Urothelium cell line (cell line): ENCODE results near the gene RABIF.
"Not testable (repeated sequence)": the region's sequence is repeated elsewhere in the genome, so short reads cannot be mapped to it uniquely, and the experiment has no call there.

Source experiments
- DNase-seq: peaks from one replicate; pipeline ENCODE4 v3.0.0; 2011; ENCODE audit warnings: low spot score, mixed read lengths
- FAIRE-seq: peaks from 2 replicates; lab custom pipeline; 2011; peaks lifted over from hg19 to GRCh38; lab: Jason Lieb, UNC

Gene RABIF

DNA sequence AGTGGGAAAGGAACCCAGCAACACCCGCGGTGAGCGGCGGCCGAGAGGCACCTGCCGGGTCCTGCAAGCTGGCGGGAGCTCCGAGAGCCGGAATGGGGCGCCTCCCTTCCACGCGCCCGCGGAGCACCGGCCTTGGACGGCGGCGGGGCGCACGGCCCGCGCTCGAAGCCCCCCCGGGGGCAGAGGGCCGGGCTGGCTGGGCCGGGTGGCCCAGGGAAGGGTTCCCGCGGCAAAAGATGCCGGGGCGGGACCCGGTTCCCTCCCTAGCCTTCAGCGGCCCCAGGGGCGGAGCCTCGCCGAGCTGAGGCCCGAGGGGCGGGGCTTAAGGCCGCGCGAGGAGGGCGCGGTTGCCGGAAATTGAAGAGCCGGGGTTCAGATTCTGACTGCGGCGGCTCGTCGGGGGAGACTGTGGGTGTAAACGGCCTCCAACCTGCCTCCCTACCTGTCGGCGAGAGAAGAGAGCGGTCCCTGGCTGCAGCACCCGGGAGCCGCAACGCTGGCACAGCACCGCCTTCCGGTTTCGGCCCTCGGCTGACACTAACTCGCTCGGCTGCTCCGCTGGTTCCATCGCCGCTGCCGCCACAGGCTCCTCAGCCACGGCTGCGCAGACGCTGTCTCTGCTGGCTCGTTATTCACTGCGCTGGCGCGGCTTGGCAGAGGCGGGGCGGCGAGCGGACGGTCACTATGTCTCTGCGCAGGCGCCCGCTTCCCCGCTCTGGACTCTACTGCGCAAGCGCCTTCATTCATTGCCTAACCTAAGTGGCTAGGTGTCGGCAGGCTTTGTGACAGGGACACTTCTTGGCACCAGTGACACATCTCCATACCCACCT is at the start of gene RABIF:
TSS of gene RABIF (minus strand) at position 619 of the 830 bp plus-strand sequence. CDS start at position 568, 51 bp downstream.
- DNase-seq (peak; percentile 98), FAIRE-seq (peak; percentile 90)

DNA sequence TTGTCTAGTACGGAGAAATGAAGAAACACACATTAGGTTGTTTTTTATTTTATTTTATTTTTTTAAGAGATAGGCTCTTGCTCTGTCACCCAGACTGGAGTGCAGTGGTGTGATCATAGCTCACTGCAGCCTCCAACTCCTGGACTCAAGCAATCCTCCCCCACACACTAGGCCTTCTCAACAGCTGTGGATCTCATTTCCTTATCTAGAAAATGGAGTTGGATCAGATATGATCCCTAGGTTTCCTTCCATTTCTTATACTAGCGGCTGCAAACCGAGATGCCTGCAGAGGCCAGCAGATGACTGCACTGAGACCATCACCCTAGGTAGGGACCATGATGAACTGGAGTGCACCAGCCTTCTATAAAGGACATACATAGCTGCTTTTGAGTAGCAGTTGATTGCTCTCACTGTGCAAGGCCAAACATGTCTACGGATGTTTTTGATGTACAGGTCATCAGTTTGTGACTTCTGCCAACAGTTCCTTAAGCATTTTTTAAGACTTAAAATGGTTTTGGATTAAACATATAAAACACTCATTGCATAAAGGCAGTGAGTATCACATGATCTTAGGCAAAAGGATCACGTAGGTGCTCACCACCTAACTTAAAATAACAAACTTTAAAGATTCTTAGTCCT is 49.5 kb upstream of the RABIF start:
- no peak for DNase-seq
- no peak for FAIRE-seq

DNA sequence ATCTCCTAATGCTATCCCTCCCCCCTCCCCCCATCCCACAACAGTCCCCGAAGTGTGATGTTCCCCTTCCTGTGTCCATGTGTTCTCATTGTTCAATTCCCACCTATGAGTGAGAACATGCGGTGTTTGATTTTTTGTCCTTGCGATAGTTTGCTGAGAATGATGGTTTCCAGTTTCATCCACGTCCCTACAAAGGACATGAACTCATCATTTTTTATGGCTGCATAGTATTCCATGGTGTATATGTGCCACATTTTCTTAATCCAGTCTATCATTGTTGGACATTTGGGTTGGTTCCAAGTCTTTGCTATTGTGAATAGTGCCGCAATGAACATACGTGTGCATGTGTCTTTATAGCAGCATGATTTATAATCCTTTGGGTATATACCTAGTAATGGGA is 47.5 kb upstream of the RABIF start:
- not testable (repeated sequence) for FAIRE-seq, DNase-seq

DNA sequence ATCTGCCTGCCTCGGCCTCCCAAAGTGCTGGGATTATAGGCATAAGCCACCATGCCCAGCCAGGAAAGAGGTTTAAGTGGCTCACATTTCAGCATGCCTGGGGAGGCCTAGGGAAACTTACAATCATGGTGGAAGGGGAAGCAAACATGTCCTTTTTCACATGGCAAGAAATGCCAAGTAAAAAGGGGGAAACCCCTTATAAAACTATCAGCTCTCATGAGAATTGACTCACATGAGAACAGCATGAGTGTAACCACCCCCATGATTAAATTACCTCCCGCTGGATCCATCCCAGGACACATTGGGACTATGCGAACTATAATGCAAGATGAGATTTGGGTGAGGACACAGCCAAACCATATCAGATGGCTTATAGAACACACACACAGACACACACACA is 46.9 kb upstream of the RABIF start:
- DNase-seq: no peak
- FAIRE-seq: no peak

DNA sequence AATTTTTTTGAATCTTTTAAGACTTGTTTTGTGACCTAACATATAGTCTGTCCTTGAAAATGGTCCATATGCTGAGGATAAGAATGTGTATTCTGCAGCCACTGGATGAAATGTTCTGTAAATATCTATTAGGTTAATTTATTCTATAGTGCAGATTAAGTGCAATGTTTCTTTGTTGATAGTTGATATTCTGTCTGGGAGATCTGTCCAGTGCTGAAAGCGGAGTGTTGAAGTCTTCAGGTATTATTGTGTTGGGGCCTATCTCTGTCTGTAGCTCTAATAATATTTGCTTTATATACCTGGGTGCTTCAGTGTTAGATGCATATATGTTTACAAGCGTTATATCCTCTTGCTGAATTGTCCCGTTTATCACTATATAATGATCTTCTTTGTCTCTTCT is 45.8 kb upstream of the RABIF start:
- FAIRE-seq (no peak), DNase-seq (no peak)

DNA sequence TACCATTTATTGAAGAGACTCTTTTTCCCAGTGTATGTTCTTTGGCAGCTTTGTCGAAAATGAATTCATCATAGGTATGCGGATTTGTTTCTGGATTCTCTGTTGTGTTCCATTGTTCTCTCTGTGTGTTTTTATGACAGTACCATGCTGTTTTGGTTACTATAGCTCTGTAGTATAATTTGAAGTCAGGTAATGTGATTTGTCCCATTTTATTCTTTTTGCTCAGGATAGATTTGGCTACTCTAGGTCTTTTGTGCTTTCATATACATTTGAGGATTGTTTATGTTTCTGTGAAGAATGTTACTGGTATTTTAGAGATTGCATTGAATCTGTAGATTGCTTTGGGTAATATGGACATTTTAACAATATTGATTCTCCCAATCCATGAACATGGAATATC is 43.5 kb upstream of the RABIF start:
- FAIRE-seq: no peak
- DNase-seq: no peak

DNA sequence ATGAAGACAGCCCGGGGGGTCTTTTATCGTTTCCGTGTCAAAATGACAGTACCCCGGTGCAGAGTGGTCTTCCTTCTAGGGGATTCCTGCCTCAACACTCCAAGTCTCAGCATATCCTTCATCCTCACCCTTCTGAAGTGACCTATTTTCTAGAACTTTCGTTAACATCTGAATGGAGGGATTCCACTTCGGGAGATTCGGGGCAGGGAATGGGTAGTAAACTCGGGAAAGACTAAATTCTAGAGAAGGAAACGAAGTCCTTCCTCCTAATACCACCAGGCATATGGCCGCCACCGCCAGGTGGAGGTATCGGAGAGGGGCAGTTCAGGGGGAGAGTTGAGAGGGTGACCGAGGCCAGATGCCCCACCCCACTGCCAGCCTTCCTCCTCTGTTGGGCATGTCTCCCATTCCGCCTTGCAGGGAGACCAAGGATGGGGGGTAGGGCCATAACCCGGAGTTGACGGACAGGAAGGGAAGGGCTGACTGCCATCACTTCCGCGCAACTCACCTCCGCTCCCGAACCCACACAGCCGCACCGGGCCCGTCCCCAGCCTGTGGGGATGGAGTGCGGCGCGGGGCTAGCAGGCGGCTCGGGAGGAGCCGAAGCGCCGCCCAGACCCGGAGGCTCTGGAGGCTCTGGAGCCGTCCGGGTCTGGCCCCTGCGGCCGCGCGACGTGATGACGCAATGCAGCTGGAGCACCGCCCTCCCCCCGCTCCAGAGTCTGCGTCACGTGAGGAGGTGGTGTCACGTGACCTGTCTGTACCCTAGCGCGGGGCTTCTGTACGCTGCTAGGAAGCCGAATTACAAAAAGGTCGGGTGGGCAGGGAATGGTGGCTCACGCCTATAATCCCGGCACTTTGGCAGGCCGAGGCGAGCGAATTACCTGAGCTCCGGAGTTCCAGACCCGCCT is 37.9 kb upstream of the RABIF start, which contains the start of gene KLHL12:
TSS of gene KLHL12 (minus strand) at position 654 of the 911 bp plus-strand sequence. CDS start 2,072 bp downstream, outside the sequence.
- FAIRE-seq (peak; percentile 92), DNase-seq (peak; percentile 97)

DNA sequence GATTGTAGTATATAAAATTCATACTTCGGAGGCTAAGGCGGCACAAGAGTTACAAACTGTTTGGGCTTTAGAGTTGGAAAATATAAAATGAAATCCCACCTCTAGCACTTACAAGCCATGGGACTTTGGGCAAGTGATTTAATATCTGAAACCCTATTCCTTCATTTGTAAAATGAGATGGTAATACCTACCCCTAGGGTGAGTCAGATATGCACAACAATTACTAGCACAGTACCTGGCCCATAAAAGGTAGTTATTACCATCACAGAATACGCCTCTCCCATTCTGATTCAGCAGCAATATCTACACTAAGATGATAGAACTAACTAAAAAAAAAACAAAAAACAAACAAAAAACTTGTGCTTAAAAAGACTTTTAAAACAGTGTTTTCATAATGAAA is 34.6 kb upstream of the RABIF start:
- FAIRE-seq: no peak
- no peak for DNase-seq

DNA sequence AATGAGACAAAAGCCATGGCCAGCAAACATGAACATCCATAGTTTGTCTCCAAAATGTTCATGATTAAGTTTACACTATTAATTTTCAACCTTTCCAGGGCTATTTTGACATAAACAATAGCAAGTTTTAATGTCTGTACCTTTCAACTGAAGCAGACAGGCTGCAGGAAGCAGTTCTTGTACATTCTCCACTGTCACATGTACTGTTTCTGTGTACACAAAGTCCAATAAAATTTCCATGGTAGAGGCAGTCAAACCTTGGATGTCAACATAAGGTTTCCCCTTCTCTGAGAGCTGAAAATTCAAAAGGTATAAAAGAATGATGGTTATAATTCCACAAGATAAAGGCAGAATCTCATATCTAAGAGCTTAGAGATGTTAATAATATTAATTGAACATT is 30.7 kb upstream of the RABIF start:
- no peak for DNase-seq
- no peak for FAIRE-seq

DNA sequence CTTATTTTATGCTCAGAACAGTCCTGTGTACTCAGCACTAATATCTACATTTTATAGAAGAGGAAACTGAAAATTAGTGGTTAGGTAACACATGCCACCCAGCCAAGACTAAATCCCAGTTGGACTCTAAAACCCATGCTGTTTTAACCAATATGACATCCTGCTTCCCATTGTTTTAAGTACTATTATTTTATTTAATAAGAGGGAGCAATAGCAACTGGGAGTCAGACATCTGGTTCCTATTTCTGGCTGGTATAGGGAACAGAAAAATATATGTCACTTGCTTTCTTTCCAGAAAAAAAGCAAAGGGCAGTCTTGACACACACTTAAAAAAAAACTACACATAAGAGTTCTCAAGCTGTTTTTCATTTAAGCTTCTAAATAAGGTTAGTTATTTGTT is 26.2 kb upstream of the RABIF start:
- DNase-seq (no peak), FAIRE-seq (no peak)

DNA sequence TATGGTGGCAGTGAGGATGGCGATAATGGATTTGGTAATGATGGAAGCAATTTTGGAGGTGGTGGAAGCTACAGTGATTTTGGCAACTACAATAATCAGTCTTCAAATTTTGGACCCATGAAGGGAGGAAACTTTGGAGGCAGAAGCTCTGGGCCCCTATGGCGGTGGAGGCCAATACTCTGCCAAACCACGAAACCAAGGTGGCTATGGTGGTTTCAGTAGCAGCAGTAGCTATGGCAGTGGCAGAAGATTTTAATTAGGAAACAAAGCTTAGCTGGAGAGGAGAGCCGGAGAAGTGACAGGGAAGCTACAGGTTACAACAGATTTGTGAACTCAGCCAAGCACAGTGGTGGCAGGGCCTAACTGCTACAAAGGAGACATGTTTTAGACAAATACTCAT is 23.5 kb upstream of the RABIF start:
- DNase-seq, FAIRE-seq: not testable (repeated sequence)

DNA sequence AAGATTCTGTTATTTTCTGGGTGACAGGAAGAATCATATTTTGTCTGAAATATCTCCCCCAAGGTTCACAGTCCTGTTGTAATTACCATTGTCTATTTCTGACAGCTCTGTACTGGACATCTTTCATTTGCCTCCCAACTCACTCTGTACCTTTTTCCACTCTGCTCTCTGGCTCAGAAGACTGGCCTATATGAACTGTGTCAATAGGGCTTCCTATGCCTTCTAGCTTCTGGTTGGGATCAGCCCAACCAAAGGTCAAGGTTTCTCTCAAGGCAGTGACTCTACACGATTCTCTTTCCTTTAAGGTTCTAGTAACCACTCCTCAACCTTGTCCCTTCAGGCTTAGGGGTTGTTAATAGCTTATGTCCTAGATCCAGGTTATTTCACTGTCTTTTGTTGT is 20.5 kb upstream of the RABIF start:
- no peak for DNase-seq
- FAIRE-seq: no peak

DNA sequence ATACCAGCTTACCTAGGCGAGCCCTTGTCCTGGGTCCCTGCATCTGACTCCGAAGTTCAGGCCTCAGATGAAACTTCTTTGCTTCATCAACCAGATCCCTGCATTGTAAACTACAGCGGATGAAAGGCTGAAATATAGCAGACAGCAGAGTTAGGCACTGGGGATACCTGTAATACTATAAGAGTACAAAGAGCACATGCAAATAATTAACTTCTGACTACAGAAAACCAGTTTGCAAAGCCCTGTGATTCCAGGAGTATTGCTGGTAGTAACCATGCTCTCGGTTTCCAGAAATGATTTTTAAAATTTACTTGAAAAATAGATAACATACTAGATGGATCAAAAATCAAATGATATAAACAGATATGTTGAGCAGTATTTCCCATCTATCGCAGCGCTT is 20.0 kb upstream of the RABIF start:
- FAIRE-seq (no peak), DNase-seq (no peak)

DNA sequence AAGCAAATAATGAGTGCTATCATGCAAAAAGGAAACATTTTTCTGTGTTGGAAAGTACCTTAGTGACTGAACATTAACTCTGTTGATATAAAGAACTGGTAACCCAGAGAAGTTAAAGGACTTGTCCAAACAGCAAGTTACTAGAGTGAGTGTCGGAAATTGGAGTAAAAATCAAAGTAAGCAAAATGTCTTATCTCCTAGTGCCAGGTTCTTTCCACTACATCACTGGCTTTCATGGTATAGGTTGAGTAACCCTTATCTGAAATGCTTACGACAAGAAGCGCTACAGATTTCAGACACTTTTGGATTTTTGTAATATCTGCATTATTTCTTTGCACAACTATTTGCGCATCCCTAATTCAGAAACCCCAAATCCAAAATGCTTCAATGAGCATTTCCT is 16.4 kb upstream of the RABIF start:
- DNase-seq (no peak), FAIRE-seq (no peak)

DNA sequence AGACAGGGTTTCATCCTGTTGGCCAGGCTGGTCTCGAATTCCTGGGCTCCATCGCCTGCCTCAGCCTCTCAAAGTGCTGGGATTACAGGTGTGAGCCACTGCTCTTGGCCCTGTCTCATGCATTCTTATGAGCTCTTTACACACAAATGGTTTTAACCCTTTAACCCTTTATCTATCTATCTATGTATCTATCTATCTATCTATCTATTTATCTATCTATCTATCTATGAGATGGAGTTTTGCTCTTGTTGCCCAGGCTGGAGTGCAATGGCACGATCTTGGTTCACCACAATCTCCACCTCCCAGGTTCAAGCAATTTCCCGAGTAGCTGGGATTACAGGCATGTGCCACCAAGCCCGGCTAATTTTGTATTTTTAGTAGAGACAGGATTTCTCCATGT is 14.9 kb upstream of the RABIF start:
- DNase-seq, FAIRE-seq: not testable (repeated sequence)

DNA sequence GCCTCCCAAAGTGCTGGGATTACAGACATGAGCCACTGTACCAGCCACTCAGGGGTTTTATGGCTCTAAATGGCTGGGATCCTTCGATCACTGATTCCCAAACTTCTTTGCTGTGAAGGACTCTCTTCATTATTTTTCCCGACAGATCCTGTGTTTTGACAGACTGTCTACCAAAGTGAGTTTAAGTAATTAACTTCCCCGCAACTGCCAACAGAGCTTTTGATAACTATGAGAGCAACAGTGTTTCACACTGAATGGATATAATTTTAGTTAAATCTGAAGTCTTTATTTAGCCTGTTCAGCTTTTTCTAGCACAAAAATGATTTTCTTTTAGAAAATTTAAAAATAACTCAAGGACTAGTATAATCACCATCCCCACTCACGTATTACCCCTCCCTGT is 12.6 kb upstream of the RABIF start:
- FAIRE-seq: no peak
- DNase-seq: no peak

DNA sequence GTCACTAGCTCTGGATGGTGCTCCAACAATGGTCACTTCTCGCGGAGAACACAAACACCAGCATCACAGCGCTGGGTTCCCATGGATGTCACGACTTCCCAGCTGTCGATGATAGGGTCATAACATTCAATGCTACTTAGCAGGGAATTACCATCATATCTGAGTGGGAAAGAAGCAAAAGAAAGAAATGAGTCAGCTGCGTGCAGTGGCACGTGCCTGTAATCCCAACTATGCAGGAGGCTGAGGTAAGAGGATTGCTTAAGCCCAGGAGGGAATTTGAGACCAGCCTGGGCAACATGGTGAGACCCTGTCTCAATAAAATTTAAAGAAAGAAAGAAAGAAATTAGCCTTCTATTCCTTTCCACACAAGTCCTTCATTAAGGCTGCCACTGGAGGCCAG is 3.6 kb upstream of the RABIF start:
- FAIRE-seq (no peak), DNase-seq (no peak)

DNA sequence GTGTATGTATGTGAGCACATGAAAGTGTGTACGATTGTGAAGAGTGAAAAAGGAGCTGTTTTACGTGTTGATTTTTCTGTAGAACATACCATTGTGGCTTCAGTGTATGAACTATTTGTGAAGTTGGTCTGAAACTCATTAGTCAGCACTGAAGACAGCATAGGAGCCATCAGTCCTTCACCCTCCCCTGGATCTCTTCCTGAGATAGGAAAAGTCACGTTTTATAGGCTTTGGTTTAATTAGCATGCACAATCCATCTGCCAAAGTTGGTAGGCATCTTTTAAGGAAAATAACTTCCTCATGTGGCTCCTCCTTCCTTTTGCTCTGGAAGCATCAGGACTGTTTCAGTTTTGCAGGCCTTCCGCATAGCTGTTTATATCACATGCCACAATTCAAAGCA is 1.4 kb upstream of the RABIF start:
- no peak for FAIRE-seq

DNA sequence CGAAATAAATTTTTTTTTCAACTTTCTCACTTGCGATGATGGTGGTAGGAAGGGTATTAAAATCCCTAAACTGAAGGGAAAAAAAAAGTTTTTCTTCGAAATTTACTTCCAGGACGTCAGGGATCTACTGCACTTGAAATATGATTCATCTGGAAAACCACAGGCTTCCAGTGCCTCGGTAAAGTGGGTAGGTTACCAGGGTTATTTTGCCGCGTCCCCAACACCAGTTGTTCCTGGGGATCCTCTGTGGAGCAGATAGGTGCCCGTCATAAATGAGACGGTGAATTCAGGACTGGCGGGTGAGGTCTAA is 773 bp downstream of the RABIF start:
- FAIRE-seq: no peak
- no peak for DNase-seq

More for the DNA sequence above, 1.4 kb upstream of the RABIF start:
- DNase-seq: no peak

DNA sequence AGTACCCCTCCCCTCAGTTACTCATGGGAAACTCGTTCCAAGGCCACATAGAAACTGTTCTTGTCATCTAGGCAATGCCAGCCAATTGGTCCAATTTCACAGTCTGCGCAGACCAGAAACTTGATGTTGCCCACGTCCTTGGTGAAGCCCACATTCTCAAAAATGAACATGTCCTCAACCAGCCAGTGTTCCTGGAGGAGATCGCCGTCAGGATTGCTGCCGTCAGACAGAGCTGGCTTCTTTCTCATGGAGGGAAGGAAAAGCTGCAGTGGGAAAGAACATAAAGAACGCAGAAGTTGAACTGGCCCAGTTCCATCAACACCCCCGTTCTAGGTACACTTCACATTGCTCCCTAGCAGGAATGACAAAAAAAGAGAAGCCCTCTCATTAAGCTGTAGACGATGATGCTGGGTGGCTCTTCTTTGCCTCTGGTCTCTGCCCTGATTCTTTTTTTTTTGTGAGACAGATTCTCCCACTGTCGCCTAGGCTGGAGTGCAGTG is 7.9 kb downstream of the RABIF start:
- FAIRE-seq (no peak), DNase-seq (no peak)

DNA sequence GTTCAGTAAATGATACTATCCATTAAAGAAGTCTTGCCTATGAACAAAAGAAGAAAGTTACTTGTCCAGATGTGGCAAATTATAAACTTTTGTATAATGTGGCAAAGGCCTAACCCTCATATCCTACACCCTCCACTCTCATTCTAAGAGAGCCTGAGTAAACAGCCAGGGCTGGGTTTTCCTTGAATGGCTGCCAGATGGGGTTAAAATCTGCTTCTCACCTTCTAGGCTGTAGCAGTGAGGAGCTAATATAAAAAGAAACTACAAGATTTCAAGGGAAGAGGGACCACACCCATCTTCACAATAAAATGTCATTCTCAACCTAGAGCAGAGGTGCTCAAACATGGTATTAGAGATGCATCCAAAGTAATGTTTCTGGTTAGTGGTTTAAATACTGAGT is 8.9 kb downstream of the RABIF start:
- no peak for DNase-seq

More for the DNA sequence above, 8.9 kb downstream of the RABIF start:
- no peak for FAIRE-seq
